Breast epithelium (tissue), 3 donors: ENCODE results near the gene H19.

Experiments
- POLR2A ChIP-seq: fragments of 450-650 bp; IDR thresholded peaks from one replicate; pipeline ENCODE4 v1.6.1; 2016; ENCODE audit warnings: antibody characterized with exemption, mild to moderate bottlenecking, moderate library complexity
- TF ChIP-seq, protein P1 (sequence below), 3 donors: fragments of 450-650 bp; IDR thresholded peaks; one replicate each; pipeline ENCODE4 v1.5.1; 2016 to 2017; ENCODE audit warnings: antibody characterized with exemption in 3 of 3, mild to moderate bottlenecking in 3 of 3, moderate library complexity in 3 of 3

DNA sequence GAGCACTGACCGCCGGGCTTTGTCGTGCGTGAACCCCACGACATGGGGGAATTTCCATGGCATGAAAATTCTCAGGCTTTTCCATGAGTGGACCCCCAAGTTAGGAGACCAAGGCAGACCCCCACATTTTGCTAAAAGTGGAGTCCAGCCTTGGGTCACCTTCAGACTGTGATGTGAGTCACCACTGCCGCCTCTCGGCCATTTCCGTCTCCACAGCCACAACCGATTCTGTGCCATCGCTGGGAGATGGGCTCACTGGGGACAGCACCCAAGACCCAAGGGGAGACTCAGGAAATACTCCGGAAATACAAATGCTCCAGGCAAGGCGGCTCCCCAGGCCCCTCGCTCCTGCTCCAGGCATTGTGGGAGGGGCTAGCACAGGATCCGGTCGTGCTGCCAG is 1.2 kb upstream of the H19 start:
- TF ChIP-seq, protein P1, sequence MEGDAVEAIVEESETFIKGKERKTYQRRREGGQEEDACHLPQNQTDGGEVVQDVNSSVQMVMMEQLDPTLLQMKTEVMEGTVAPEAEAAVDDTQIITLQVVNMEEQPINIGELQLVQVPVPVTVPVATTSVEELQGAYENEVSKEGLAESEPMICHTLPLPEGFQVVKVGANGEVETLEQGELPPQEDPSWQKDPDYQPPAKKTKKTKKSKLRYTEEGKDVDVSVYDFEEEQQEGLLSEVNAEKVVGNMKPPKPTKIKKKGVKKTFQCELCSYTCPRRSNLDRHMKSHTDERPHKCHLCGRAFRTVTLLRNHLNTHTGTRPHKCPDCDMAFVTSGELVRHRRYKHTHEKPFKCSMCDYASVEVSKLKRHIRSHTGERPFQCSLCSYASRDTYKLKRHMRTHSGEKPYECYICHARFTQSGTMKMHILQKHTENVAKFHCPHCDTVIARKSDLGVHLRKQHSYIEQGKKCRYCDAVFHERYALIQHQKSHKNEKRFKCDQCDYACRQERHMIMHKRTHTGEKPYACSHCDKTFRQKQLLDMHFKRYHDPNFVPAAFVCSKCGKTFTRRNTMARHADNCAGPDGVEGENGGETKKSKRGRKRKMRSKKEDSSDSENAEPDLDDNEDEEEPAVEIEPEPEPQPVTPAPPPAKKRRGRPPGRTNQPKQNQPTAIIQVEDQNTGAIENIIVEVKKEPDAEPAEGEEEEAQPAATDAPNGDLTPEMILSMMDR (IDR thresholded peaks at IDR 0.05): no peak
- TF ChIP-seq POLR2A: no peak
